Skin of body (tissue), 2 donors: ENCODE results near the gene MROH8. TPM values are rescaled to one million over a fixed set of nuclear protein-coding genes. Genes with fewer than 3 reads are reported as not detected.
A peak's percentile ranks its signal among the peaks of the same experiment; 100 is the strongest.

Experiments
- DNase-seq: peaks from one replicate; lab custom pipeline; 2025; lab: John Stamatoyannopoulos, UW
- total RNA-seq: library from RNA; depleted of rRNA; stranded (reverse); fragments of >200 nt; gene quantifications from one replicate; pipeline ENCODE4 v1.2.3, GENCODE V29; 2014

The MROH8 gene
- total RNA-seq, 1 donor from 2014 or later = 1.7 TPM

DNA sequence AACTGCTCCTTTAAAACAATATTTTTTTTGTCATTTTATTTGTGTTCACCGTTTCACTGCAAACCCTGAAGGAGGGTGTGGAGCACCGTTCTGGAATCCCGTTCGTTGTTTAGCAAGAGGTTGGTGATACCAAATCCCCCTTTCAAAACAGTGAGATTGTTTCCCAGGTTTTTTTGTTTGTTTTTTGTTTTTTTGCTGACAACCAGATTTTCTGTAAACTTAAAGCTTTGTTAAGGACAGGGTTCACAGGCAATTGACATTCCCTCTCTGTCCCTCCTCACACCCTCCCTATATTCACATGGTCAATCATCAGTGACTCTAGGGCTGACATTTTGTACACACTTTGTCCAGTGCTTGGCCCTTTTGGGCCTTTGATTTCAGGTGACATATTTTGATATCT is 21.0 kb upstream of the MROH8 start:
- DNase-seq = no peak

DNA sequence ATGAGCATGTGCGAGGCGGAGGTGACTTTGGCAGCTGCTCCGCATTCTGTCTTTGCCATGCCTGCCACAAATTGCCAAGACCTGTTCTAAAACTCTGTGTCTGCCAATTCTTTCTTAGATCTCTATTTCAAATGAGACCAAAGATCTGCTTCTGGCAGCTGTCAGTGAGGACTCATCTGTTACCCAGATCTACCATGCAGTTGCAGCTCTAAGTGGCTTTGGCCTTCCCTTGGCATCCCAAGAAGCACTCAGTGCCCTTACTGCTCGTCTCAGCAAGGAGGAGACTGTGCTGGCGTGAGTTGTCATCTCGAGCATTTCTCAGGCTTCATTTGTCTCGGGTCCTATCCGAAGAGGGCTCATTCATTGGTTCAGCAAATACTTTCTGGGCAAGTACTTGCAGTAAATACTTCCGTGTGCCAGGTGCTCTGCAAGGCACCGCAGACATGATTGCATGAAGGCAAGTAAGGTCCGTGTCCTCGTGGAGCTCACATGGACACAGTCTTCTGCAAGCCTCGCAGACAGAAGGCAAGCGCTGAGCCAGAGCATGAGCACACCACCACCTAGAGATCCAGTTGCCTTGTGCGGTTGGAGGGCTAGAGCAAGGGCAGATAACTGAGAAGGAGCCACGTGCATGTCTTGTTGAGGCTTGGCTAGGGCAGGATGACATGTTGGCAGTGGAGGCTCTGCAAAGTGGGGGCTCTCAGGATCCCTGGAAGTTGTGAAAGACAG is 19.7 kb upstream of the MROH8 start:
- no peak for DNase-seq

DNA sequence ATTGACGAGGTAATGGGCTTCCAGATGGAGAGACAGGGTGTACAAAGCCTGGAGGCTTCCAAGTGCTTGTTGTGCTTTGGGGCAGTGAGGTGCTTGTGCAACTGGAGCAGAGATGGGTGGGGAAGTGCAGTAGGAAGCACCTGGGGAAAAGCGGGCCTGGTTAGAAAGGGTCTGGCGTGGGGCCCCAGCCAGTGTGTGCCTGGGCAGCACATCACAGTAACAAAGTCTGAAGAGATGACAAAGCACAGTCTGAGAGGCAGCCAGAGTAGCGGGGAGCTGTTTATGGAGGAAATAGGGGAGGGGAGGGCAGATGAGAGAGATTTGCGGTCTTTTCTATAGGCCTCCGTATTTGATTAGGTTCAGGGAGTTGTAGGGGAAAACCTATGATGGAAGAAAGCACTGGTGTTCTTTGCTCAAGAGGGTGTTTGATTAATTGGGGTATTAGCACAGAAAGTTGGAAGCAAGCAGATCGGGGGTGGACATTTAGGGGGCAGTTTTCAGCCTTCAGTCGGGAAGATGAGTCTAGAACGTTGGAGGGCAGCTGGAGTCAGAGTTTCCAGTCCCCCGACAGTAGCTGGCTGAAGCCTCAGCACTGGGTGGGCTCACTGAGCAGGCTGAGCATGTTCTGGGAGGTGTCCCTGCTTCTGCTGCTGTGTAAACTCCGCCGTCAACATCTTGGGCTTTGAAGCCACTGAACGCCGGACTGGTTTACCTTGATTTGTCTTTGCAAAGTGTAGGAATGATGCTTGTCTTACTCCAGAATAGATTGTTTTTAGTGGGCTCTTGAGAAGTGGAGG is 15.5 kb upstream of the MROH8 start:
- no peak for DNase-seq

DNA sequence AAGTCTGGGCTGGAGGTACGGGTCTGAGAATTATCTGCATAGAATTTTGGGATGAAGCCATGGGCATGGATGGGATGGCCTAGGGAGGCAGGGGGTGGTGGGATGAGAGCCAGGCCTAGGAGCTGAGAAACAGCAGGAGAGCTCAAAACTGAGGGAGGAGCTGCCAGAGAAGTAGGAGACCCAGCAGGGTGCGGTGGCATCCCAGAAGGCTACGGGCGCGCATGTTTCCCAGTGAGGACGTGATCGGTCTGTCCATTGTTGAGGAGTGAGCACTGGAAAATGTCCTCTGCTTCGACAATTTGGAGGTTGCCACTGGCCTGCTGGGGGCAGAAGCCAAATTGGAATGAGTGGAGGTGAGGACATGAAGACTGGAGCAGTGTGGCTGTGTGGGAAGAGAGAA is 14.5 kb upstream of the MROH8 start:
- DNase-seq = no peak

DNA sequence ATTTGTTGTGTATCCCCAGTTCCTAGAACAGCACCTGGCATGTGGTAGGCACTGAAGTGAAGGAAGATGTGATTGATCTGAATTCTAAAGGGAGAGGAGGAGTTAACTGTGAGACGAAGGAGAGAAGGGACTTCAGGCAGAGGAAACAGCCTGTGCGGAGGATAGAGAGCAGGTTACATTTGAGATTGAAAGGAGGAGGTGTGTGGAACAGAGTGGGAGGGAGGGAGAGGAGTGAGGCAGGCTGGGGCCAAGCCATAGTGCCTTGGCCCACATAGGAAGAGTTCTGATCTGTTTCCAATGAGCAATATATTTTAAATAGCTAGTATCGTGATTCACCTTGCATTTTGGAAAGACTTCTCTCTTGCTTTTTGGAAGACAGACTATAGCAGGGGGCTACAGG is 13.9 kb upstream of the MROH8 start:
- DNase-seq = no peak

DNA sequence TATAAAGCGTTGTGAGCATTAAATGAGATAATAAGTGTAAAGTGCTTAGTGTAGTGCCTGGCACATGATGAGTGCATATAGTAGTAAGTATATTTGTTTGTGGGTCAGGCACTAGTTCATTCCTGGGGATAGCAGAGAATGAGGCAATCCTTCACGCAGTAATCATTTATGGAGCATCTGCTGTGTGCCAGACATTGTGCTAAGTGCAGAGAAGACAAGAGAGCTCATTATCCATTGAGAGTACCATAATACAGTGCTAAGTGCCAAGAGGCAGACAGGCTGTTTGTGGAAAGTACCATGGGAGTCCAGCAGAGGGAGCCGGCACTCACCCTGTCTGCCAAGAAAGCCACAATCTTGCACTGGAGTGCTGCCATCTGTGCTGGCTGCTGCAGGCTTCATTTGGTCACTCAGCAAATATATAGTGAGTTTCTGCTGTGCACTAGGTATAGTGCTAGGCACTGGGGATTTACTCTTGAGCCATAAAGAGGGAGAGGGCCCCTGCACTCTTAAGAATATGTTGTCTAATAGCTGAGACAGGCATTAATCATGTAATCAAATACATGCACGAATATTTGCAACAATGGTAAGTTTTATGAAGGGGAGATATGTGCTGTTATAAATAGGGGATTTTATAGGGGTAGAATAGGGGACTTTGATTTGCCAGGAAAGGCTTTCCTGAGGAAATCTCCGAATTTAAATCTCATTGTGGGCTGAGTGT is 12.9 kb upstream of the MROH8 start:
- DNase-seq = peak; percentile 90

DNA sequence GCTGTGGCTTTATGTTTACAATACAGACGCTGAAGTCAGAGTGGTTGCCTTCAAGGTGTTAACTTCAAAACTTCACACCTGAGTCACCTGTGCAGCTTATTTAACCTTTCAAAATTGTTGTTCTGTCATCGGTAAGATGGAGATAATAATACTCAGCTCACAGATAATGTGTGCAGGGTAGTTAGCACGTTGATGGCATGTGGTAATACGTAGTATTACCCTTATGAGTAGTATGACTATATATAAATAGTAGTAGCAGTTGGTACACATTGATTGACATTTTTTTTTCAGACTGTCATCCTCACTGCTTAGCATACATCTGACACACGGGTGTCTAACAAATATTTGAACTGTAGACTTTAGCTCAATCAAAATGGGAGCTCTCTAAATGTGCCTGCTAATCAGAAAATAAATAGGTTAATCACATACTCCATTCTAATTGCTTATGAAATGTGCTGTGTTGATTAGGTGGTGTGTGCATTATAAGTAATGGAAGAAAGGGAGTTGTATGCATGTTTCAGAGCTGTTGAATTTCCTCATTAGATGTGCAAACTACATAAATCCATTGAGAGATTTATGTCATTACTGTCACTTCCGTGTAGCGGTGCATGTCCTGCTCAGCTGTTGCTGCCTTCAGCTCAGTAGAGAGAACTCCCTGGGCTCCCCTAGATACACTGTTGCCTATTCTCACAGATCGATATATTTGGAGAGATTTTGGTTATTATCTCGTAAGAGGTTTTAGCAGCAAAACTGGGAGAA is 11.2 kb upstream of the MROH8 start:
- no peak for DNase-seq

DNA sequence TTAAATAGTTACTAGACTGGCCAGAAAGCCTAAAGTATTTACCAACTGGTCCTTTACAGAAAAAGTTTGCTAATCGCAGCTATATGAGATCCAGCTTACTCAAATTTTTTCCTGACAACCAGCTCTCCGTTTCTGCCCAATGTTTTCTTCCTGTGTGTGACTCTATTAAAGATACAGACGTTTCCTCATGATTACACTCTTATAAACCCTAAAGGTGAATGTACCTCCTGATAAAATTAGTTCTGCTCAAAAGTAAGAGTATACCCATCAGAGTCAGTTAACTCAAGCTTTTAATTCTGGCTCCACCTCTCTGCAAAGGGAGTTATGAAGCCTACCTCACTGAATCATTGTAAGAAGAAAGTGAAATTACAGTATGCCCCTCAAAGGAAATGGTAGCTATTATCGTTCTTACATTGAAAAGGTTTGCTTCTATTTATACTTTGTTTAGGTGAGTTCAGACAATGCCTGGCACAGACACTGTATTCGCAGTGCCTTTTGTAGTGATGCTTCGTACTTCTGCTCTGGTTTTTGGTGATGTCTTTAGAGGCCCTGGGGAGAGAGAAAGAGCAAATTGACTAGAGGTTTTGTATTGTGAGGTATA is 10.2 kb upstream of the MROH8 start:
- DNase-seq = no peak

DNA sequence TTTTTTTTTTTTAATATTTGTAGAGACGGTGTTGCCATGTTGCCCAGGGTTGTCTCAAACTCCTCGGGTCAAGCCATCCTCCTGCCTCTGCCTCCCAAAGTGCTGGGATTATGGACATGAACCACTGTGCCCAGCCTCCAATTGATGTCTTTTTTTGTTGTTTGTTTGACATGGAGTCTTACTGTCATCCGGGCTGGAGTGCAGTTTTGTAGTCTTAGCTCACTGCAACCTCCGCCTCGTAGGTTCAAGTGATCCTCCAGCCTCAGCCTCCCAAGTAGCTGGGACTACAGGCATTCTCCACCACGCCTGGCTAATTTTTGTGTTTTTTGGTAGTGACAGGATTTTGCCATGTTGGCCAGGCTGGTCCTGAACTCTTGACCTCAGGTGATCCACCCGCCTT is 9.4 kb upstream of the MROH8 start:
- DNase-seq = no peak

DNA sequence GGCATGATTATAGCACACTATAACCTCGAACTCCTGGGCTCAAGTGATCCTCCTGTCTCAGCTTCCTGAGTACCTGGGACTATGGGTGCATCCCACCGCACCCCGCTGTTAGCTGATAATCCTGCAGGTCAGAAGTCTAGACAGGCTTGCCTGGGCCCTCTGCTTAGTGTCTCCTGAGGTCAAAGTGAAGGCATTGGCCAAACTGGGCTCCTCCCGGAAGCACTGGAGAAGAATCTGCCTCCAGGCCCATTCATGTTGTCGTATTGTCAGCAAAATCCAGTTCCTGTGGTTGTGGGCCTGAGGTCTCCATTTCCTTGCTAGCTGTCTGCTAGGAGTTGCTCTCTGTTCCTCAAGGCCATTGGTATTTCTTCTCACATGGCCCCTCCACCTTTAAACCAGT is 6.3 kb upstream of the MROH8 start:
- no peak for DNase-seq

DNA sequence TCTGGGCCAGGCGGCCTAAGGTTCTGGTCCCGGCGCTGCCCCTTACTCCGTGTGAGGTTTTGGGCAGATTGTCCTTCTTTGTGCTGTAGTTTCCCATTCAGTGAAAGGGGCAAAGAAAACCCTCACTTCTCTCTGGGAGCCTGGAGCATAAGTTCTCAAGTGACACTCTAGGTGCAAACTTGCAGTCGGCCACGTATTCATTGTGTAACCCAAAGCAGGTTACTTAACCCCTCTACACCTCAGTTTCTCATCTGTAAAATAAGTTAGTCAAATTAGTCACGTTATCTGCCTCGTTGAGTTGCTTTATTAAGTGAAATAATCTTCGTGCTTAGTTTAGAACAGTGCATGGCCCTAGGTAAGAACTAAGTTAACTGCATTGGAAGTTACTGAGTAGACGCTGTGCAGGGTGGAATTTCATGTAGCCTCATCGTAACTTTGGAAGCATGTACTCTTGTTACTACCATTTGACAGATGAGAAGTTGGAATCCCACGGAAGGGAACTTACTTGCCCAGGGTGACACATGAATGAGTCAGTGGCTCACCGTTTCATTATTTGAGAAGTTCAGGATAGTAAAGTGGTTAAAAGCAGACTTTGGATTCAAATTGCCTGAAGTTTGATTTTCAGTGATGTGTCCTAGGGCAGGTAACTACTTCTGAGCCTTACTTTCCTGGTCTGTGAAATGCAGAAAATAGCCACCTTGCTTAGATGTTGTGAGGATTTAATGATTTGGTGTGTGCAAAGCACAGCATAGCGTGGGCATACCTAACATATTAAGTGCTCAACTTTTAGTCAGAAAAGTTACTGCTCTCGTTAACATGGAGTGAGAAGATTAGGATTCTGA is 556 bp upstream of the MROH8 start:
- DNase-seq = no peak

DNA sequence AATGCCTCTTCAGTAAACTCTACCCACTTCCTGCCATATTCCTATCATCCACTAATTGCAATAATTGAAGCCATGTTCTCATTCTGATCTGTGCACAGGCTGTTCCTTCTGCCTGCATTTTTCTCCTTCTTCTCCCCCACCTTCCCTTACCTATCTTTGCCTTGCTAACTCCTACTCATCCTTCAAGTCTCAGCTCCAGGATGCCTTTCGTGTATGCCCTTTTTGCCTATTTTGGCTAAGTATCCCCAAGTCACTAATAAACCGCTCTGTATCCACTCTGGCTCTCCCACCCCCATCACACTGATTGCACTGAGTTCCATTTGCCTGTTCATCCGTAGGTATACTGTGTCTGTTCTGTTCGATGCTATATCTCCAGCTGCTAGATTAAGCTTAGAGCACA is 6.5 kb downstream of the MROH8 start:
- no peak for DNase-seq

DNA sequence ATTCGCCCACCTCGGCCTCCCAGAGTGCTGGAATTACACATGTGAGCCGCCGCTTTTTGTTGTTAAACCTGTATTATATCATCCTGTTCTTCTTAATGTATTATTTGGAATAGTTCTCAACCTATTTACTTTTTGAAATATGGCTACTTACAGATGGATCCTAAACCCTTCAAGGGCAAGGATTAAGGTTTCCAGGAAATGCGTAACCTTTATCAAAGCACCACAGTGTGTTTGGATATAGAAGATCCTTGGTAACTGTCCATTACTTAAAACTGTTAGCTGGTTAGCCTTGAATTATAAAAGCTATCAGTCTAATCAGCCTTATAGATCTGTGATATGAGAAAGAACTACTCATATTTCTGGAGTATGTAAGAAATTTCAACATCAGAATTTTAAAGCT is 12.5 kb downstream of the MROH8 start:
- no peak for DNase-seq

DNA sequence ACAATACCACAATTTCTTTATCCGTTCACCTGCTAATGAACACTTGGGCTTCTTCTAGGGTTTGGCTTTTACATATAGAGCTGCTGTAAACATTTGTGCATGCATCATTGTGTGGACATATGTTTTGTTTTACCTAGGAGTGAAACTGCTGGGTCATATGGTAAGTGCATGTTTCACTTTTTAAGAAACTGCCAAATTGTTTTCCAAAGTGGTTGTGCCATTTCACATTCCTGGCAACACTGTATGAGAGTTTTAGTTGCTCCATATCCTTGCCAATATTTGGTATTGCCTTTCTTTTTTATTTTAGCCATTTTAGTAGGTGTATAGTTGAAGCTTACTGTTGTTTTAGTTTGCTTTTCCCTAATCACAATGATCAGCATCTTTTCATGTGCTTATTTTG is 14.3 kb downstream of the MROH8 start:
- no peak for DNase-seq

DNA sequence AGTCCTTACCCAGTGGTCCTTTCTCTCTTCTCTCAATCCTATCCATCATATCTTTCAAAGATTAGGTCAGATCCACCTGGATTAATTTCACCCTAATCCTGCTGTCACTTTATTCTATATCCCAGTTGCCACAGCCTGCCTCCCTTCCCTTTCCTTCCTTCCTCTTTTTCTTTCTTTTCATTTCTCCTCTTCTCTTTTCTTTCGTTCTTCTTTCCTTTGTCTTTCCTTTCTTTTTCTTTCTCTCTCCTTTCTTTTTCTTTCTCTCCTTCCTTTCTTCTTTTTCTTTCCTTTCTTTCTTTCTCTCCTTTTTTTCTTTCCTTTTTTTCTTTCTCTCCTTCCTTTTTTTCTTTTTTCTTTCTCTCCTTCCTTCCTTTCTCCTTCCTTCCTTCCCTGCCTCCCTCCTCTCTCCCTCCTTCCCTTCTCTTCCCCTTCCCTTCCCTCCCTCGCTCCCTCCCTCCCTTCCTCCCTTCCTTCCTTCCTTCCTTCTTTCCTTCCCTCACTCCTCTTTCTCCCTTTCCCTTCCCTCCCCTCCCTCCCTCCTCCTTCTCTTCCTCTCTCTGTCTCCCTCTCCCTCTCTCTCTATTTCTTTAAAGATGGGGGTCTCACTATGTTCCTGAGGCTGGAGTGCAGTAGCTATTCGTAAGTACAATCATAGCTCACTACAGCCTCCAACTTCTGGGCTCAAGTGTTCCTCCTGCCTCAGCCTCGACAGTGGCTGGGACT is 15.4 kb downstream of the MROH8 start:
- DNase-seq = no peak

DNA sequence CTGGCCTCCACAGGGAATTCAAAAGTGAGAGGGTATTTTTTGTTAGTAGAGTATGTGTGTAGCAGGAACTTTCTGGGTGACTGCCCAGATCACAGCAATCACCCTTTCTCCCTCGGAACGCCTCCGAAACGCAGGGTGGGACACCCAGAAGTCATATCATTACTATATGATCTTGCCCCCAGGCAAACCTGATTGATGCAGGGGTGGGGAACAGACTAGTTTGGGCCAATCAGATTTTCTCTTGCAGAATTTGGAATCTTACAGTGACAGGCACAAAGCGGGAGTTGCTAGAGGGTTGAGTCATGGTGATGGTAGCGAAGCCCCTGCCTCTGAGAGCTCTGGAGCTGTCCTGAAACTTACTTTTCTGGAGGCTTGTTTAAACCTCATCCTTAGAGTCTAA is 16.7 kb downstream of the MROH8 start:
- no peak for DNase-seq

DNA sequence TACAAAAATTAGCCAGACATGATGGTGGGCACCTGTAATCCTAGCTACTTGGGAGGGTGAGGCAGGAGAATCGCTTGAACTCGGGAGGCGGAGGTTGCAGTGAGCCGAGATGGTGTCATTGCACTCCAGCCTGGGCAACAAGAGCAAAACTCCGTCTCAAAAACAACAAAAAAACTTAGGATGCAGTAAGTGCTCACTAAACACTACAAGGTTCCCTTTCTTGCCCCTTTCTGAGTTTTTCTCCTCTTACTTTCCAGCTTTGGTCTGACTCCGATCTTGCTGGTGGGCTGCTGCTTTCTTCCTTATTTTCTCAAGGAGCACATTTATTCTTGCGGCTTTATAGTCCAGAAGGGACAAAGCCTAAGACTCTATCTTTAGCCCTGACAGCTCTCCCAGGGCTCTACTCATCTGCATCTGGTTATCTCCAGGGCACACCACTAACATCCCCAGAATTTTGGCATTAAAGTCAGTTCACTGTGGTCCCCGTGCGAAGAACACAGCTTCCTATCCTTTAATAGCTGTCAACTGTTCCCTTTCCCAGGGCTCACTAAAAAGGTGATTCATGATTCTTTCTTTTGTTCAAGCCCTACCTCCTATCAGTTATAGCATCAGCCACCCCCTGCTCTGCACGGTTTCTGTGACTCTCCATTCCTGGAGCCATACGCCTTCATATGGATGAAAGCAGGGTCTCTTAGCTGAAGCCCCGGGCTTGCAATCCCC is 17.4 kb downstream of the MROH8 start:
- DNase-seq = no peak

DNA sequence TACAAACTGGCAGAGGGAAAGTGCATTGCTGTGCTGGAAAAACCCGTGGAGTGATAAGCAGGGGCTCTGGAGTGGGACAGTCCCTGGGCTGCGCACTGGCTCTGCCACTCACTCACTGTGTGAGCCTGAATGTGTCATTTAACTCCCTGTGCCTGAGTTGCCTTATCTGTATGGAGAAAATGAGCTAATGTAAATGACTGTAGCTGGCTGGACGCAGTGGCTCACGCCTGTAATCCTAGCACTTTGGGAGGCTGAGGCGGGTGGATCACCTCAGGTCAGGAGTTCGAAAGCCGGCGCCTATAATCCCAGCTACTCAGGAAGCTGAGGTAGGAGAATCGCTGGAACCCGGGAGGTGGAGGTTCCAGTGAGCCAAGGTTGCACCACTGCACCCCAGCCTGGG is 18.7 kb downstream of the MROH8 start:
- no peak for DNase-seq

DNA sequence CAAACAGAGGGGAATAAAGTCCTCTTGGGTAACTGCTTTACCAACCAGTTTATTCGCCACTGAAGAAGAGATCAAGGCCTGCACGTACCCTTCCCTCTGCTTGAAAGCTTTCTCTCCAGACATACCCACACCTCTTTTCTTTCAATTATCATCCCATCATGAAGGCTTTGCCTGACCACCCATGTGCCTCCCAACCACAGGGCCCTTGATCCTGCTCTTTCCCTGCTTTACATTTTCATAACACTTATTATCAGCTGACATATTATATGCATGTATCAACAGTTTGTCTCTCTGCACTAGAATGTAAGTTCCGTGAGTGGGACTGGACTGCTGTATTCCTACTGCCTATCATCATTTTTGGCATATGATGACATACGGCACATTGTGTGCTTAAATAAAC is 21.1 kb downstream of the MROH8 start:
- no peak for DNase-seq
